Astrocyte (in vitro differentiated cells and primary cell): ENCODE measurements around the gene IFIH1. TPM values are rescaled to one million over a fixed set of nuclear protein-coding genes. Genes with fewer than 3 reads are reported as not detected.

ENCODE experiments used
- DNase-seq: peaks from one replicate; pipeline ENCODE4 v3.0.0-alpha.2; 2010; ENCODE audit warnings: low read depth
- FAIRE-seq: peaks from 2 replicates; lab custom pipeline; 2011; peaks lifted over from hg19 to GRCh38; lab: Jason Lieb, UNC
- H2AFZ ChIP-seq: 2 replicates; pipeline ENCODE4 v1.6.0; 2012; ENCODE audit warnings: low read depth, low read length, inconsistent platforms
- H3K27ac ChIP-seq: 2 replicates; pipeline ENCODE4 v1.5.1; 2011; ENCODE audit warnings: low read depth, low read length, inconsistent platforms
- H3K27me3 ChIP-seq: 2 replicates; pipeline ENCODE4 v1.6.0; 2011; ENCODE audit warnings: low read length, inconsistent platforms; ENCODE audit not compliant: insufficient read depth
- H3K36me3 ChIP-seq: 2 replicates; pipeline ENCODE4 v1.5.1; 2011; ENCODE audit warnings: low read length, inconsistent platforms; ENCODE audit not compliant: insufficient read depth
- H3K4me1 ChIP-seq: 2 replicates; pipeline ENCODE4 v1.5.1; 2011; ENCODE audit warnings: low read length, inconsistent platforms; ENCODE audit not compliant: insufficient read depth
- H3K4me2 ChIP-seq: 2 replicates; pipeline ENCODE4 v1.6.0; 2012; ENCODE audit warnings: low read length, inconsistent platforms
- H3K4me3 ChIP-seq: 2 replicates; pipeline ENCODE4 v1.5.1; 2011; ENCODE audit warnings: low read depth, mild to moderate bottlenecking, low read length, inconsistent platforms; ENCODE audit not compliant: insufficient read depth
- H3K79me2 ChIP-seq: 2 replicates; pipeline ENCODE4 v1.6.0; 2012; ENCODE audit warnings: mild to moderate bottlenecking, low read length, inconsistent platforms; ENCODE audit not compliant: insufficient read depth
- H3K9ac ChIP-seq: 2 replicates; pipeline ENCODE4 v1.6.0; 2012; ENCODE audit warnings: mild to moderate bottlenecking, low read length, inconsistent platforms
- H3K9me3 ChIP-seq: 2 replicates; pipeline ENCODE4 v1.5.1; 2012; ENCODE audit warnings: low read depth, mild to moderate bottlenecking, low read length, inconsistent platforms; ENCODE audit not compliant: insufficient read depth
- H4K20me1 ChIP-seq: 2 replicates; pipeline ENCODE4 v1.6.0; 2012; ENCODE audit warnings: low read length, inconsistent platforms; ENCODE audit not compliant: insufficient read depth
- H3K27ac Mint-ChIP-seq: one replicate; pipeline ENCODE4 v1.8.0; 2021; ENCODE audit warnings: mild to moderate bottlenecking, mixed read lengths; ENCODE audit not compliant: unreplicated experiment
- H3K27me3 Mint-ChIP-seq: one replicate; pipeline ENCODE4 v1.8.0; 2021; ENCODE audit warnings: low read depth, mixed read lengths; ENCODE audit not compliant: unreplicated experiment
- H3K36me3 Mint-ChIP-seq: one replicate; pipeline ENCODE4 v1.8.0; 2021; ENCODE audit warnings: low read depth, mixed read lengths; ENCODE audit not compliant: unreplicated experiment
- H3K4me1 Mint-ChIP-seq: one replicate; pipeline ENCODE4 v1.8.0; 2021; ENCODE audit warnings: low read depth, mixed read lengths; ENCODE audit not compliant: unreplicated experiment
- H3K4me3 Mint-ChIP-seq: one replicate; pipeline ENCODE4 v1.8.0; 2021; ENCODE audit warnings: mild to moderate bottlenecking, moderate library complexity, mixed read lengths; ENCODE audit not compliant: unreplicated experiment
- H3K9me3 Mint-ChIP-seq: one replicate; pipeline ENCODE4 v1.8.0; 2021; ENCODE audit warnings: mild to moderate bottlenecking, mixed read lengths; ENCODE audit not compliant: unreplicated experiment
- CTCF ChIP-seq: IDR thresholded peaks from 2 replicates; pipeline ENCODE4 v1.5.1; 2011; ENCODE audit warnings: low read depth, mild to moderate bottlenecking, inconsistent platforms, low read length, moderate library complexity; ENCODE audit not compliant: insufficient read depth
- EZH2 ChIP-seq: IDR thresholded peaks from 2 replicates; pipeline ENCODE4 v1.6.1; 2012; ENCODE audit warnings: mild to moderate bottlenecking, low read length, inconsistent platforms; ENCODE audit not compliant: insufficient read depth
- total RNA-seq: library from RNA; stranded (reverse); gene quantifications from 2 replicates; pipeline ENCODE4 v1.2.1, GENCODE V29; 2021

Gene IFIH1
- total RNA-seq, 1 donor from 2014 or later, result 62.3 TPM

GRCh38 chr2:162300266-162300665, 18.2 kb downstream of the IFIH1 start:
- Mint-ChIP-seq H3K4me1 (no peaks in the 10 kb centered on the region), H3K27me3 (no peaks in the 10 kb centered on the region), H3K27ac (no peak overlapping the region), H3K4me3 (no peak overlapping the region), H3K36me3 (no peaks in the 10 kb centered on the region), H3K9me3 (no peaks in the 10 kb centered on the region)
- DNase-seq (no peak), FAIRE-seq (no peak)
- TF ChIP-seq CTCF (no peak), EZH2 (no peak)
- Histone ChIP-seq H3K79me2 (no peaks in the 10 kb centered on the region), H3K36me3 (no peaks in the 10 kb centered on the region), H2AFZ (no peak overlapping the region), H3K4me1 (no peaks in the 10 kb centered on the region), H3K9ac (no peak overlapping the region), H3K9me3 (no peaks in the 10 kb centered on the region), H3K27ac (no peak overlapping the region), H3K4me2 (no peak overlapping the region), H3K27me3 (no peaks in the 10 kb centered on the region), H3K4me3 (no peak overlapping the region), H4K20me1 (no peaks in the 10 kb centered on the region)

GRCh38 chr2:162298669-162299335, 19.7 kb downstream of the IFIH1 start:
- H2AFZ ChIP-seq, result no peak overlapping the region
- H3K4me1 ChIP-seq, result no peaks in the 10 kb centered on the region
- no peak overlapping the region for H3K27ac ChIP-seq
- H3K4me1 Mint-ChIP-seq, result no peaks in the 10 kb centered on the region
- no peak overlapping the region for H3K4me2 ChIP-seq
- DNase-seq (no peak), FAIRE-seq (no peak)
- H3K9me3 Mint-ChIP-seq, result no peaks in the 10 kb centered on the region
- H3K27me3 ChIP-seq, result no peaks in the 10 kb centered on the region
- TF ChIP-seq EZH2 (no peak), CTCF (no peak)
- no peaks in the 10 kb centered on the region for H3K9me3 ChIP-seq
- H3K4me3 ChIP-seq, result no peak overlapping the region
- H4K20me1 ChIP-seq, result no peaks in the 10 kb centered on the region
- H3K9ac ChIP-seq, result no peak overlapping the region
- H3K36me3 Mint-ChIP-seq, result no peaks in the 10 kb centered on the region
- no peaks in the 10 kb centered on the region for H3K79me2 ChIP-seq
- no peak overlapping the region for H3K4me3 Mint-ChIP-seq
- no peaks in the 10 kb centered on the region for H3K27me3 Mint-ChIP-seq
- no peak overlapping the region for H3K27ac Mint-ChIP-seq
- H3K36me3 ChIP-seq, result no peaks in the 10 kb centered on the region

- Mint-ChIP-seq H3K36me3 (no peaks in the 10 kb centered on the region), H3K9me3 (no peaks in the 10 kb centered on the region), H3K27me3 (no peaks in the 10 kb centered on the region), H3K4me1 (no peaks in the 10 kb centered on the region), H3K27ac (no peak overlapping the region), H3K4me3 (no peak overlapping the region)
- Histone ChIP-seq H3K27ac (no peak overlapping the region), H4K20me1 (no peaks in the 10 kb centered on the region), H3K4me2 (no peak overlapping the region), H3K79me2 (no peaks in the 10 kb centered on the region), H3K9ac (no peak overlapping the region), H3K9me3 (no peaks in the 10 kb centered on the region), H3K36me3 (no peaks in the 10 kb centered on the region), H3K4me1 (no peaks in the 10 kb centered on the region), H3K4me3 (no peak overlapping the region), H3K27me3 (no peaks in the 10 kb centered on the region), H2AFZ (no peak overlapping the region)
- FAIRE-seq (no peak), DNase-seq (peak; percentile 51)
- peak; percentile 95 for TF ChIP-seq CTCF
- TF ChIP-seq EZH2, result no peak
Measured at GRCh38 chr2:162297925-162298552, 20.4 kb downstream of the IFIH1 start.
